GM19463 (cell line): ENCODE measurements around the gene TCERG1L.
"Not testable (repeated sequence)": the region's sequence is repeated elsewhere in the genome, so short reads cannot be mapped to it uniquely, and the experiment has no call there.

ENCODE experiments used
- ATAC-seq: cut with Tn5 transposase; IDR thresholded peaks from one replicate; pipeline ENCODE4 v1.9.1; 2021; ENCODE audit warnings: mild to moderate bottlenecking, moderate library complexity; ENCODE audit not compliant: unreplicated experiment

TCERG1L gene

GRCh38 chr10:131092386-131092785, 219.1 kb downstream of the TCERG1L start:
- no peak for ATAC-seq

- ATAC-seq: no peak
Observed at GRCh38 chr10:131091682-131092081, 219.8 kb downstream of the TCERG1L start.

GRCh38 chr10:131090761-131091661, 220.5 kb downstream of the TCERG1L start:
- no peak for ATAC-seq

DNA sequence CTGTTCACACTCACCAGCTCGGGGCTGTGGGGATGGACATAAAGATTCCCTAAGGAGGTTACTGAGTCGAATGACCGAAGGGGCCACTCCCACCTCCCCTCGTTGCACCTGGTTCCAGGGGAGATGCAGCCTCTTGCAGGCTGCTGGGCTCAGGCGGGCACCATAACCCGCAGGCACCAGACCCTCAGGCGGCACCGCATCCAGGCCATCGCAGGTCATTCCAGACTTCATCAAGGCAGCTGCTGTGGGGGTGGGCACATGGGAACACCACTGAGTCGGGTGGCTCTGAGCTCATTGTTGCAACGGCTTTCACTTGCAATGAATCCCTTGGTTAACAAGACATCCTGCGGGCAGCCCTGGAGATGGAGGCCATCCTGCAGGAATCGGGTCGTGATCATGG, 221.7 kb downstream of the TCERG1L start:
- ATAC-seq: no peak

DNA sequence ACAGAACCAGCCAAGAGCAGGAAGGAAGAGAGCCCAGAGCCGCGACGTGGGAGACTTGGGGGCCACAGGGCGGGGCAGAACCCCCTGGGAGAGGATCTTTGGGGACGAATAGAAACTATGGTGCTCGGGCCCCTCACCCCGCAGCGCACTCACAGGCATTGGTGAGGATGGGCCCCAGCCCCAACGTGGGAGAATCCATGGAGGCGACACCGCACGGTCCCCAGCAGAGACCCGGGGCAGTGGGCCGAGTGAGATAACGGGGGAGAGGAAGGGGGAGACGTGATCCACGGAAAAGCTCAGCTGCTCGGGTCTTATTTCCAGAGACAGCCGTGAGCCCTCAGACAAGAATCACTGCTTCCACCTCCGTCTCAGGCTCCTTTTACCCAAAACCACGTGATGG, 222.4 kb downstream of the TCERG1L start:
- no peak for ATAC-seq

GRCh38 chr10:131088619-131089018, 222.9 kb downstream of the TCERG1L start:
- ATAC-seq: no peak

DNA sequence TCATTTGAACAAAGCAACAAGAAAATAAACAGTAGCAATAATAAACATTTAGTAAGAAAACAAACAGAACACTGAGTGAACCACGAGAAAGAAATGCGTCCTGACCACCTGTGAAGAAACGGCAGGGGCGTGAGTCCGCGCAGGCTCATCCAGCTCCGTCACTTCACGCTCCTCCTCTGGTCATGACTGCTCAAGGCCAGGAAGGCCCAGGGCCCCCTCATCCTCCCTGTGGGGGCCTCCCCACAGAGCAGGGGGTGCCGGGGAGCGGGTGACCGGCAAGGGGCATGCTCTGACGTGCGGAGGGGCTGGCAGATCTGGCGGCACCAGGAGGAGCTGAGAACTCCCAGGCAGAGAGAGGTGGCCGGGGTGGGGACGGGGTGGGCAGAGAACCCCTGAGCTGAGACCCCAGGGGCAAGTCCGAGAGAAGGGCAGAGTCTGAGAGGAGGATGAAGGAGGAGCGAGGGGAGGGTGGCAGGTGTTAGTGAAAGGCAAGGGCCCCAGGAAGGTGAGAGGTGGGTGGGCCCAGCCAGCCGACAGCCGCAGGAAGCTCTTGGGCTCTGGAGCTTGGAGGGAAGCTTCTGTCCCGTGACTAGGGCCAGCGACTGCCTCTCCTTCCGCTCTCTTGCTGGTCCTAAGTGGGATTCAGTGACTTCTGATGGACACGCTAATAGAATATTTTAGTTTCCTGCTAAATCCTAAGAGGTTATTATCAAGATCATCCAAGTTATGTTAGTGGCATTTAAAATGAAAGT, 223.9 kb downstream of the TCERG1L start:
- ATAC-seq: no peak

- no peak for ATAC-seq
Observed at GRCh38 chr10:131086511-131086910, 225.0 kb downstream of the TCERG1L start.

- ATAC-seq: no peak
Observed at GRCh38 chr10:131086094-131086493, 225.4 kb downstream of the TCERG1L start.

DNA sequence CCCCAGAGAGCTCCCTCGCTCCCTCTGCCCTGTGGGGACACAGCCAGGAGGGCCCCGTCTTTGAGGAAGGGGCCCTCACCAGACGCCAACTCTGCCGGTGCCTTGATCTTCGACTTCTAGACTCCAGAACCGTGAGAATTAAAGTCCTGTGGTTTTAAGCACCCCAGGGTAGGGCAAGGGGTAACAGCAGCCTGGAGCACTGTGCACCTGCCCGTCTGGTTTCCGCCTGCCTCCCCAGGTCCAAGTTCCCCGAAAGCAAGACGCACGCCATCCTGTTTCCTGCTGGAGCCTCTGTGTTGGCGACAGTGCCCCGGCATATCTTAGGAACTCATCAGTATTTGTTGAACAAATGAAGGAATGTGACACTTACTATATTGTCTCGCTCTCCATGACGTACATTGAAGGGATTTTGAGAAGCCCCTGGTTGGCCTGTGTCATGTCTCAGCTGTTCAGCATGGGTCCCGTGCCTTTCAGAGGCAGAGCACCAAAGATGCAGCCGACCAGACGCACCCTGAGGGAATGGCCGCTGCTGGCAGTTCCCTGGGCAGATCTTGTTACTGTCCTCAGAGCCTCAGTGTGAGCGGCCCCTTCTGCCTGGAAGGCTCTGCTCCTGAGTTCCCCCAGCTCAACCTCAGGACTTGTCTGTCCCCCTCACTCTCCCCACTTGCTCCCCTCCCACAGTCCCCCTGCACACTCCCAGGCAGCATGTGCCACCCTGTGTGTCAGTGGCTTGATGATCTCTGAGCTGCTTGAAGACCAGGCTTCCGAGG, 226.2 kb downstream of the TCERG1L start:
- no peak for ATAC-seq

GRCh38 chr10:131084791-131085090, 226.8 kb downstream of the TCERG1L start:
- ATAC-seq: no peak

- ATAC-seq: no peak
Observed at GRCh38 chr10:131083915-131084790, 227.4 kb downstream of the TCERG1L start.

- ATAC-seq: no peak
Observed at GRCh38 chr10:131082991-131083481, 228.5 kb downstream of the TCERG1L start.

DNA sequence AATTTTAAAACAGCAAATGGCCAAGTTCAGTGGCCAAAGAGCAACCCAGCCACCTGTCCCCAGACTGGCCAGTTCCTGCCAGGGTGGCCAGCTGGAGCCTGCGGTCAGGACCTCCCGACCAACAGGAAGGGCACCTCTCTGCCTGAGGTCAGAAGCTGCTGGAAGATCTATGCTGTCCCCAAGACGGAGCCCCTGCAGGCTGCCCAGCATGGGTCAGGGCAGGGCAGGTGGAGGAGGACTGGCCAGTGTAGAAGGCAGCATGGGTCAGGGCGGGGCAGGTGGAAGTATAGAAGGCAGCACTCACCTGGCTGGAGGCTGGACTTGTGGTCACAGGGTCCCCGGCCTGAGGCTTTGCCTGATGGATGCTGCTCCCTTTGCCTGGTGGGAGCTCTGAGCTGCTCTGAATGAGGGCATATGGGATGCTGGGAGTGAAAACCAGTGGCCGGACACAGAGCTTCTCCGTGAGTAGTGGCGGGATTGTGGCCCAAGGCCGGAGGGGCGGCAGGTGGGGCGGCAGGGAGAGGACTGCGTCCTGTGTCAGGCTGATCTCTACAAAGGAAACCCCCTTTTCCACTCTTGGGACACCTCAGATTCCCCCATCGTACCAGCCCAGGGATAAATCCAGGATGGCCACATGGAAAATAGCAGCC, 229.2 kb downstream of the TCERG1L start:
- no peak for ATAC-seq

GRCh38 chr10:131081786-131082185, 229.7 kb downstream of the TCERG1L start:
- no peak for ATAC-seq

GRCh38 chr10:131081376-131081775, 230.1 kb downstream of the TCERG1L start:
- ATAC-seq: no peak

- no peak for ATAC-seq
Observed at GRCh38 chr10:131080571-131080970, 230.9 kb downstream of the TCERG1L start.

- ATAC-seq: no peak
Observed at GRCh38 chr10:131079314-131079713, 232.2 kb downstream of the TCERG1L start.

- ATAC-seq: not testable (repeated sequence)
Observed at GRCh38 chr10:131078882-131079280, 232.6 kb downstream of the TCERG1L start.
